ENCODE data around the gene ALOX15B.
A peak's percentile ranks its signal among the peaks of the same experiment; 100 is the strongest.
"Not testable (repeated sequence)": the region's sequence is repeated elsewhere in the genome, so short reads cannot be mapped to it uniquely, and the experiment has no call there.

ALOX15B gene

DNA sequence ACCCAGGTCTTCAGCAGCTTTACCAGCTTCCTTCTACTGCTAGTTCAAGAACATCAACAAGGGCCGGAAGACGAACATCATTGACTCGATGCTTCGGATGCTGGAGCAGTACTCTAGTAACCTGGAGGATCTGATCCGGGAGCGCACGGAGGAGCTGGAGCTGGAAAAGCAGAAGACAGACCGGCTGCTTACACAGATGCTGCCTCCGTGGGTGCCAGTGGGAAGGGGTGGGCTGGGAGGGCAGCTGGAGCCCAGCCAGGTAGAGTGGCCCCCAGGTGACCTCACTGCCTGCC, 24.4 kb upstream of the ALOX15B start:
- DNase-seq = no peak

- no peak for DNase-seq
These were observed 23.5 kb upstream of the ALOX15B start for GRCh38 chr17:8015236-8015956.

DNA sequence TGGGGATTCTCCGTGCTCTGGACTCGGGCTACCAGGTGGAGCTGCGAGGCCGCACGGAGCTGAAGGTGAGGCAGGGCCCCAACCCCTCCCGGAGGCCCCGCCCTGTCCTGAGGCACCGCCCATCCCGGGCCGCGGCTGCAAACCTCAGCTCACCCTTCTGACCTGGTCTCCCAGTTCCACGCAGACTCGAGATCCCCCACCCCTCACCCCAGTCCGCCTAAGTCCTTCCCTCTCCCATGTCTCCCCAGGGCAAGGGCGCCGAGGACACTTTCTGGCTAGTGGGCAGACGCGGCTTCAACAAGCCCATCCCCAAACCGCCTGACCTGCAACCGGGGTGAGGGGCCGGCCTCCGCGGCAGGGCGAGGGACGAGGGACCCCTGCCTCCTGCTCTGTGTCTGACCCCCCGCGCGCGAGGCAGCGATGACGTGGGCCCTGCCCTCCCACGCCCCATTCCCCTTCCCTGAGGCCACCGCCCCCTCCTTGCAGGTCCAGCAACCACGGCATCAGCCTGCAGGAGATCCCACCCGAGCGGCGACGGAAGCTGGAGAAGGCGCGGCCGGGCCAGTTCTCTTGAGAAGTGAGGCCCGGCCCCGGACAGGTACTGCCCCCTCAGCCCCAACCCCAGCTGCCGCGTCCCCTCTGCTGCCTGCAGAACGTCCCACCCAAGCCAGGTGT, 22.8 kb upstream of the ALOX15B start:
- DNase-seq = peak in 1 of 2 experiments; percentile 43

GRCh38 chr17:8016632-8017424, 22.0 kb upstream of the ALOX15B start:
- peak; percentile 15 to 71 for DNase-seq

- no peak for DNase-seq
These were observed 20.4 kb upstream of the ALOX15B start for GRCh38 chr17:8018436-8018835.

DNA sequence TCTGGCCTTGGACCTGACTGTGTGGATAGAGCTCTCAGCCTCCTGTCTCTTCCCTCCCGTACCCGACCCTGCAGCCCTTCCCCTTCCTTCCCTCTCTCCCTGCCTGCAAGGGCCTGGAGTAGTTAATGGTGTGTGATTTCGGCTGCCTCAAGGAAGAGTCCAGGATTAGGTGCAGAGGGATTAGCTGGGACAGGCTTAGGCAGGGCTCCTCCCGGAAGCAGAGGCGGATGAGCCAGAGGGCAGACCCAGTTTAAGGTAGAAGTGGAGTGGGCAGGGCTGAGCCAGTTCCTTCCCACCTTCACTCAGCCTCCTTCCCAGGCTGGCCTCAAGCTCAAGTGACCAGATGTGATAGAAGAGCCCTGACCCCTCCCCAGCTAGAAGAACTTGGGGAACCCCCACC, 19.7 kb upstream of the ALOX15B start:
- DNase-seq = no peak

GRCh38 chr17:8019665-8020650, 18.9 kb upstream of the ALOX15B start:
- DNase-seq = no peak

DNA sequence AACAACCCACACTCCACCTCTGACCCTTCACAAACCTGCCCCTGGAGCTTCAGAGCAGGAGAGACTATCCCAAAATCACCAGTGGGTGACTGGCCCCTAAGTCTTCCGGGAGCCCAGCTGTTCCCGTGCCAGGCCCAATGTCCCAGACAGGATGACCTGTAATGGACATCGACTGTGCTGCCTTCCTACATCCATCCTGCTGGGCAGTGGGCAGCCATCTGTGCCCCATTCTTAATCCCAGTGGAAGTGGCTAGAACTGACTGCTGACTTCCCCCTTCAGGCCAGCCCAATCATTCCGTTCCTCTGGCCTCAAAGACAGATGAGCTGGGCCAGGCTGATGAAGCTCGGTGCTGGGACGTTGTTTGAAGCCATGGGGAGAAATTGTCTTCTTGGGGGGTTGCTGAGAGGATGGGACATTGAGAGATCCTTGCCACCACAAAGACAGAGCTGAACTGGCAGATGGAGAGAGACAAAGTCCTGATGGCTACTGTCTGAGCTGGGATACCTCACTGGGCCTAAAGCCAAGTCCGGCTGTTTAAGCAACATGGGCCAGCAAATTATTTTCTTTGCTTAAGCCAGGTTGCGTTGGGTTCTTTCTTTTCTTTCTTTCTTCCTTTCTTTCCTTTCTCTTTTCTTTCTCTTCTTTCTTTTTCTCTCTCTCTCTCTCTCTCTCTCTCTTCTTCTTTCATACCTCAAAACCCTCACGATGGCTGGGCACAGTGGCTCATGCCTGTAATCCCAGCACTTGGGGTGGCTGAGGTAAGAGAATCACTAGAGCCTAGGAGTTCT, 17.9 kb upstream of the ALOX15B start:
- DNase-seq = no peak

DNA sequence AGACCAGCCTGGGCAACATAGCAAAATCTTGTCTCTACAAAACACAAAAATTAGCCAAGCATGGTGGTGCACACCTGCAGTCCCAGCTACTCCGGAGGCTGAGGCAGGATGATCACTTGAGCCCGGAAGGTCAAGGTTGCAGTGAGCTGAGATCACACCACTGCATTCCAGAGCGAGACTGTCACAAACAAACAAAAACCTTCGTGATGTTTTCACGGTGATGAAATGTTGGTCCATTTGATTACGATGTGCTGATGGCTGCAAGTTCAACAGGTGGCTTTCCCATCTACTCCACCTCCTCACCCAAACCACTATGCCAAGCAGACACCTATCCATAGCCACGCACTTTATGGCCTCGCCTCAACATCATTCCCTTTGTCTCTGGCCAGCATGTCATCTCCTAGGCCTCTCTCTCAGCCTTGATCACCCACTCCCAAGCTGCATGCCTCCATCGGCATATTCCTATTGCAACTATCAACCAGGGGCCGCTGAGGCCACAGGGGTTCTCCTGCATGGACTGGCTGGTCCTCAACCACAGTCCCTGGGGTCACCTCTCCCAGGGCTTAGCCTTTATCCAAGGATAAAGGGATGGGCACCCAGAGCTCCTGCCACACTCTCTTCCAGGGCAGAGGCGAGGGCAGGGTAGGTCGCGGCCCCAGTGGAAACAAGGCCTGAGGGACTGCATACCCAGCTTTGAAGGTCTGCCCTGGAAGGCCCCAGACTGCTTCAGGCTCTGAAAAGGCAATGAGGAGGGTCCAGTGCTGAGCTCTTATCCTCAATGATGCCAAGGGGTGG, 17.1 kb upstream of the ALOX15B start:
- DNase-seq = no peak

DNA sequence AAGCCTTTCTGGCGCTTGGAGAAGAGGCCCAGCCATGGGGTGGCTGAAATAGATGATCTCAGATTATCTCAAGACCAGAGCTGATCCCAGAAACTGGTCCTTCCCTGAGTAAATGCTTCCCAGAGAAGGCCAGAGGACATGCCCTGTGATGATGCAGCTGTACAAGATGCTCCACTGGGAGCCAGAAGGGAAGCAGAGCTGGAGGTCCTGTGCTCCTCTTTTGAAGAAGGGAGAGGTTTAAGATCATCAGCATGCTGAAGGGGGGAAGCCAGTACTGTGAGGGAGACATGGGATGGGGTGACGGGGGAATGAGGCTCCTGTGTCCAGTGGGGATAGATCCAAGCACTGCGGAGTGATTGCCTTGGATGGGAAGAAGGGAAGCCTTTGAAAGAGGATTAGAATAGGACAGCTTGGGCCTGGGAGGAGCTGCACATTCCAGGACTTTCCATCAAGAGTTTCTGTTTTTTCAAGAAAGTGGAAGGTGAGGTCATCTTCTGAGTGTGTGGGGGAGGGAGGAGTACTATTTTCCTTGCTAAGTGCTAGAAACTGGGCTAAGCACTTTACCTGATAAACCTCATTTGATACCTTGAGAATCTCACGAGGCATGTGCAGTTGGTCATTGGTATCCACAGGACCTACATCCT, 16.4 kb upstream of the ALOX15B start:
- no peak for DNase-seq

- DNase-seq = not testable (repeated sequence)
These were observed 14.7 kb upstream of the ALOX15B start for GRCh38 chr17:8024161-8024560.

DNA sequence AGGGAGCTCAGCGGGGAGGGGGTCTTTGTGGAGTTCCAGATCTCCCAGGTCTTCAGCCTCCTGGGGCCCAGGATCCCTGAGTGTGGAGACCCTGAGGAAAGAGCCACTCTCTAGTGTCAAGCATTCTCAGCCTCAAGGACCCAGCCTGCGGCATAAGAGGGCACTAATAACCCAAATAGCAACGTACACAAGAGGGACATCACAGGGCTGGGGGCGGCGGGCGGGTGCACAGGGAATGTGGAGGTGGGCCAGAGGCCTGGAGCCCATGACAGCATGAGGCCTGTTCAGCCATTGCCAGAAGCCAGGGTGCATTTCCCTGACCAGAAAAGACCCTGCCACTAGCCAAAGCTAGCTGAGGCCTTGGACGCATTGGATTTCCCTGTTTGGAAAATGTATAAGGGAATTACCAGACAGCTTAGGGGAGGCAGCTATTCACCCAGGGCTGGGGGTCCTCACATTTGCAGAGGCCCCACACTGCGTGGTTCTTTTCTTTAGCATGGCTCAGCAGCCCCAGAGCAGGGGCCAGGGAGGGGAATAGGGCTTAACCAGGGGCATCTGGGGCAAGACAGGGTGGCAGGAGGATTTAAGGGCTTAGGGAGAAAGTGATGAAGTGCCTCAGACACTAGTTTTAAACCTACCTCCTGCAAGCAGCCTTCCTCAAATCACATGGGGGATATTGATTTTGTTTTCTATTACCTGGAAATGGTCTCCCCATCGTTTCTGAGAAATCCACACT, 13.5 kb upstream of the ALOX15B start:
- no peak for DNase-seq

- DNase-seq = no peak
These were observed 9.7 kb upstream of the ALOX15B start for GRCh38 chr17:8029121-8029520.

DNA sequence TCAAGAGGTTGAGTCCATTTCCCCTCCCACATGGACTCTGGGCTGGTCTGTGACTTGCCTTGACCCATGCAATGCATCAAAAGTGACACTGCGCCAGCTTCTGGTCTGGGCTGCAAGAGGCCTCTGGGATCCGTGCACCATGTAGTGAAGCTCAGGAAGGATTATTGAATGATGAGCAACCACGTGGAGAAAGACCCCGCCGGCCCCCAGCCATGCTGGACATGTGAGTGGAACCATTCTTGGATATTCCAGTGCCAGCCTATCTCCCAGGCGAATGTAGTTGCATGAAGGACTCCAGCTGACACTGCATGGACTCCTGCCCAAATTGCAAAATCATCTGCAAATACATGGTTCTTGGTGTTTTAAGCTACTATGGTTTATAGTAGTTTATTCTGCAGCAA, 7.6 kb upstream of the ALOX15B start:
- no peak for DNase-seq

GRCh38 chr17:8031950-8032349, 6.9 kb upstream of the ALOX15B start:
- no peak for DNase-seq

DNA sequence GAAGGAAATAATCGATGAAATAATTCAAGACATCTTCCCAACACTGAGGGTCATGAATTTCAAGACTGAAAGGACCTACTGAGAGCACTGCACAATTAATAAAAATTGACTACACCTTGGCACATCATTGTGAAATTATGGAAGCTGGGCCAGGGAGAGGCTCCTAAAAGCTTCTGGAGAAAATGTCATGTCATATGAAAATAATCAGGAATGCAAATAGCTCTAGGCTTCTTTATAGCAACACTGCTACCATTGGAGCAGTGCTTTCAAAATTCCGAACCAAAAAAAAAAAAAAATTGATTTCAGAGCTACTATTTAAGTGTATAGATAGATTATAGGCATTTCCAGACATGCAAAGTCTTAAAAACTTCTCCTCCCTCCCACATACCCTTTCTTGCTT, 6.4 kb upstream of the ALOX15B start:
- no peak for DNase-seq

DNA sequence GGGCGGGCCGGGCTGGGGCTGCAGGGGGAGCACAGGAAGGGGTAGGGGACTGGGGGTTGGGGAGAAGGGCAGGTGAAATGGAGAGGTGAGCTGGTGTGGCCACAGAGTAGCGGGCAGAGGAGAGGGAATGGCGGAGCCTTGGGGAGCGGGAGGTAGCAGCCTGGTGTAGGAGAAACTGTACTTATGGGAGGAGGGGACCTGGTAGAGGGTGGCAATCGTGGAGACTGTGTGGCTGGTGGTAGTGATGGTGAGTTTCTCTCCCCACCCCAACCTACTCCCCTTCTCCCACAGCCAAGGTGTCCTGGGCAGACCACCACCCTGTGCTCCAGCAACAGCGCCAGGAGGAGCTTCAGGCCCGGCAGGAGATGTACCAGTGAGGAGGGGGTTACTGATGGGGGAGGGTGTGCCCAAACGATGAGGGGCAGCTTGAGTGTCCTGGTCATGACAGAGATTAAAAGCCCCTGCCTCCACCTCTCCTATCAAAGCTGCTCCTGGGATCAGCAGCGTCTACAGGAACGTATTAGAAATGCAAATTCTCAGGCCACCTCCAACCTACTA, 831 bp downstream of the ALOX15B start:
- DNase-seq = no peak

GRCh38 chr17:8041249-8041928, 2.5 kb downstream of the ALOX15B start:
- peak in 1 of 2 experiments; percentile 42 for DNase-seq

DNA sequence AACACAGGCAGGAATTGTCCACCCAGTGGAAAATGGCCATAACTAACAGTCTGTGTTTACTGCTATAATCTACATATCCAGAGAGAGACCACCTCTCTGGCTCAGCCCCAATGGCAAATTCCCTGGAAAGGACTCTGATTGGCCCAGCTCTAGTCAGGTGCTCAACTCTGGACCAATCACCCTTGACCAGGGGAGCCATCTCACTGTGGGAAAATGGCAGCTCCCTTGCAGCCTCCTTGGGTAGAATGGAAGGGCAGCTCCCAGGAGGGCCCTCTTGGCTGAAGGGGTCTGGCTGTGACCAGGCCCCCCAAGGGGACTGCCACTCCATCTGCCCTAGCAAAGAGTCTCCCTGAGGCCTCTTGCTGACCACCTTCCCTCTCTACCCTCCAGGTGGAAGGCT, 3.1 kb downstream of the ALOX15B start:
- no peak for DNase-seq
